HUDEP-2 (cell line): ENCODE results near the gene DSC2.
"Not testable (repeated sequence)": the region's sequence is repeated elsewhere in the genome, so short reads cannot be mapped to it uniquely, and the experiment has no call there.

Experiments
- DNase-seq, 76 experiments: peaks; one replicate each; lab custom pipeline; 2025; ENCODE audit not compliant: unreplicated experiment in 76 of 76; lab: John Stamatoyannopoulos, UW

DSC2 gene

GRCh38 chr18:31046916-31047315, 55.3 kb downstream of the DSC2 start:
- no peak for DNase-seq

GRCh38 chr18:31045599-31045998, 56.6 kb downstream of the DSC2 start:
- DNase-seq = no peak

GRCh38 chr18:31044926-31045325, 57.3 kb downstream of the DSC2 start:
- DNase-seq = no peak

GRCh38 chr18:31043709-31044108, 58.5 kb downstream of the DSC2 start:
- no peak for DNase-seq

GRCh38 chr18:31042406-31043181, 59.6 kb downstream of the DSC2 start, which contains the start of gene DSC3:
DSC3 (minus strand) TSS chr18:31042742; CDS start chr18:31042660, 82 bp downstream.
- no peak for DNase-seq

- no peak for DNase-seq
These were observed 60.2 kb downstream of the DSC2 start for GRCh38 chr18:31042084-31042405.

GRCh38 chr18:31041271-31042083, 60.7 kb downstream of the DSC2 start:
- no peak for DNase-seq

GRCh38 chr18:31040686-31041270, 61.4 kb downstream of the DSC2 start:
- DNase-seq = no peak

- no peak for DNase-seq
These were observed 62.8 kb downstream of the DSC2 start for GRCh38 chr18:31039426-31039825.

- DNase-seq = not testable (repeated sequence)
These were observed 64.5 kb downstream of the DSC2 start for GRCh38 chr18:31037686-31038085.

- no peak for DNase-seq
These were observed 67.7 kb downstream of the DSC2 start for GRCh38 chr18:31034541-31034940.

GRCh38 chr18:31030574-31031278, 71.5 kb downstream of the DSC2 start:
- no peak for DNase-seq

- DNase-seq = no peak
These were observed 86.3 kb downstream of the DSC2 start for GRCh38 chr18:31015715-31016434.

GRCh38 chr18:31011455-31011854, 90.8 kb downstream of the DSC2 start:
- DNase-seq = not testable (repeated sequence)

- DNase-seq = no peak
These were observed 91.6 kb downstream of the DSC2 start for GRCh38 chr18:31010601-31011000.
